Mesodermal cell (in vitro differentiated cells): ENCODE data around the gene POU6F2.
"Not testable (repeated sequence)": the region's sequence is repeated elsewhere in the genome, so short reads cannot be mapped to it uniquely, and the experiment has no call there.

Experiments
- H3K27ac ChIP-seq: 2 replicates; pipeline ENCODE4 v1.7.0; 2013; ENCODE audit warnings: mild to moderate bottlenecking, low read depth, low read length, moderate library complexity; ENCODE audit not compliant: severe bottlenecking
- H3K36me3 ChIP-seq: 2 replicates; pipeline ENCODE4 v1.7.1; 2013; ENCODE audit warnings: mild to moderate bottlenecking, low read length, moderate library complexity; ENCODE audit not compliant: control insufficient read depth, insufficient read depth
- H3K4me1 ChIP-seq: one replicate; pipeline ENCODE4 v1.7.1; 2013; ENCODE audit warnings: mild to moderate bottlenecking, low read length; ENCODE audit not compliant: insufficient read depth, control insufficient read depth, poor library complexity, severe bottlenecking
- H3K4me3 ChIP-seq: 2 replicates; pipeline ENCODE4 v1.7.0; 2013; ENCODE audit warnings: low read length, control low read depth, mild to moderate bottlenecking; ENCODE audit not compliant: insufficient read depth, poor library complexity, severe bottlenecking; ENCODE audit errors: extremely low read depth
- H3K9me3 ChIP-seq: 2 replicates; pipeline ENCODE4 v1.7.1; 2013; ENCODE audit warnings: mild to moderate bottlenecking, low read length, moderate library complexity; ENCODE audit not compliant: control insufficient read depth
- WGBS, 2 experiments: methylation state at CpG; one replicate each; pipeline ENCODE4 v1.1.5; 2013; ENCODE audit warnings: missing lambda C conversion rate in 2 of 2; ENCODE audit not compliant: insufficient coverage in 2 of 2; 5-methylcytosine and 5-hydroxymethylcytosine counted together

The POU6F2 gene

DNA sequence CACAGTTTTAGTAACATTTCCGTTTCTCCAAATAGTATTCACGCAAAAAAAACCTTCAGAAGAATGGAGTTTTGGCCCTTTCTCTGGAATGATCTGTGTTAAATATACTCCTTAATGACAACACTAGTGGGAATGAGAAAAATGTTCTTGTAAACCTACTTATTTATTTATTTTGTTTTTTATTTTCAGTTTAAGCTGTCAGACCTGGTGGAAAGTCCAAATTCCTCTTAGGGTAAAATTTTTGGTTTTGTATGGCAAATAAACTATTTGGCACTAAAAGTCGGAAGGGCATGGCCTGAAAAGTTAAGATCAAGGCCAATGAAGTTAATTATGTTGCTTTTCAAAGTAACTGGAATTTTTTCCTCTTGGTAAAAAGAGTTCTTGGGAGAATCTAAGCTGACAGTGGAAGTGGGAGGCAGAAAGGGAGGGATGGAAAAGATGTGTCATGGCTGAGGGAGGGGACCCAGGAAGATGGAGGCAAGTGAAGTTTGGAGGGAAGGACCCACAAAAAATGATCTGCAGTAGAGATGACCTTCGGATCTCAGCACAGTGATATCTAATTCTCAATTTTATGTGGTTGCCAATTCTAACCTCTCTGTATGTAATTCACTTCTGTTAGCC lies 35.2 kb upstream of the POU6F2 start:
- H3K4me3 ChIP-seq: no peak overlapping the region
- 83 to 100% methylated on average over 2 of the region's 4 CpGs for WGBS, 2 experiments
- H3K27ac ChIP-seq: no peak overlapping the region
- H3K4me1 ChIP-seq: no peaks in the 10 kb centered on the region
- H3K9me3 ChIP-seq: no peaks in the 10 kb centered on the region
- no peaks in the 10 kb centered on the region for H3K36me3 ChIP-seq

DNA sequence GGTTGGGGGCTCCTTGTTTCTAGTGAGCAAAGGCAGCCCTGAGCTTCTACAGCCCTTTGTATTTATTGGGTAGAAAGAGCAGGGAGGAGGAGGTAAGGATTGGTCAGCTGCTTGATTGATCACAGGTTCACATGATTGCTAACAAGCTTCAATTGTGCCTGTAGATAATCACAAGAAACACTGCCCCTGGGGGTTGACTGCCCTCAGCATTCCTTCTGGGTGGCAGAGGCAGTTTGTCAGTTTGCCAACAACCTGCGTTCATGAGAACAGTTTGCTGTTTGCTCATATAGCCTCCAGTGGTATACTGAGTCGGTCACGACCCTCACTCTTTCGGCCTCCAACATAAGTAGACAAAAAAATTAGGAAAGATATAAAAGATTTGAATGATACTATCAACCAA lies 30.2 kb upstream of the POU6F2 start:
- not testable (repeated sequence) for H3K36me3 ChIP-seq, H3K27ac ChIP-seq, H3K9me3 ChIP-seq, H3K4me3 ChIP-seq, H3K4me1 ChIP-seq
- WGBS, 2 experiments: 75 to 90% methylated on average over 1 of the region's 4 CpGs

DNA sequence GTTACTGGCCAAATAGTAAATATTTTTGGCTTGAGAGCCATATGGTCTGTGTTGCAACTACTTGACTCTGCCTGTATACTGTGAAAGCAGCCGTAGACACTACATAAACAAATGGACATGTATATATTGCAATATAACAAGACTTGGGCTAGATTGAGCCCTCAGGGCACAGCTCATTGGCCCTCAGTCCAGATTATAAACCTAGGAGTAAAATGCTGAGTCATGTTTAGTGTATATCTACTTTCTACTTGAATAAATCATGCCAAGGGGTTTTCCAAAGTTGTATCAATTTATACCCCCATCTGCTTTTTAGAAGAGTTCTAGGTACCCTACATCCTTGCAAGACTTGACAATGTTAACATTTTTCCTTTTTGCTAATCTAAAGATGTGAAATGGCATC lies 27.4 kb upstream of the POU6F2 start:
- H3K9me3 ChIP-seq: no peaks in the 10 kb centered on the region
- whole genome bisulfite sequencing, 2 experiments: no CpG with 5 or more reads among the region's 1 CpG
- no peaks in the 10 kb centered on the region for H3K4me1 ChIP-seq
- no peak overlapping the region for H3K4me3 ChIP-seq
- no peak overlapping the region for H3K27ac ChIP-seq
- H3K36me3 ChIP-seq: no peaks in the 10 kb centered on the region

DNA sequence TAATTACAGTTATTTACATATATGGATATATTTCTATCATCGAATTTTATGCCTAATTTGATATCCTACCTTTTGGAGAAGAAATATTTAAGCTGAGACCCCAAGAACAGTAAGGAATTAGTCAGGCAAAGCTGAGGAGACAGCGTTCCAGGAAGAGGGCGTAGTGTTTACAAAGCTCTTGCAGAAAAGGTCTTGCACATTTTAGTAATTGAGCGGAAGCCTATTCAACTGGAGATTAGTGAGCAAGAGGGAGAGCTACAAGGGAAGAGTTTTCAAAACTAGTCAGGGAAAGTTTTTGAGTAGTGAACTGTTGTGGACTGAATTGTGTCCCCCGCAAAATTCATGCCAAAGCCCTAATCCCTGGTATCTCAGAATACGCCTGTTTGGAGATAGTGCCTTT lies 26.5 kb upstream of the POU6F2 start:
- no peak overlapping the region for H3K27ac ChIP-seq
- H3K9me3 ChIP-seq: no peaks in the 10 kb centered on the region
- H3K4me1 ChIP-seq: no peaks in the 10 kb centered on the region
- no peak overlapping the region for H3K4me3 ChIP-seq
- no peaks in the 10 kb centered on the region for H3K36me3 ChIP-seq
- WGBS, 2 experiments: 84 to 88% methylated on average over 3 of the region's 6 CpGs

DNA sequence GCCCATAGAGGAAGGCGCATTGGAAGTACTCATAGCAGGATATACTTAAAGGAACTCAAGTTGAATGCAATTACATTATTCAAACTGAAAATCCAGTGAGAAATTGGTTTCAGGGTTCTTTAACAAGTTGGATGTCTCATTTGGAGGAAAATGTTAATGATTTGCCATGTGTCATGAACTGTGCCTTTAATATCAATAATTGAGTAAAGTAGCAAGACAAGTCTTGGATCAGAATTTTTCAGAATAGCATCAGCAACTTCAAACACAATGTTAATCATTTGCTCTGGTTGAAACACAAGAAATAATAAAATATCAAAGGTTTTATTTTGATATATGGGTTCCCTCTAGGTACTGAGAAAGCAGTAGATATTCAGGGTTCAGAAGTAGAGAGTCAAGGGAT lies 24.5 kb upstream of the POU6F2 start:
- H3K9me3 ChIP-seq: no peaks in the 10 kb centered on the region
- no peaks in the 10 kb centered on the region for H3K4me1 ChIP-seq
- H3K36me3 ChIP-seq: no peaks in the 10 kb centered on the region
- no peak overlapping the region for H3K27ac ChIP-seq
- H3K4me3 ChIP-seq: no peak overlapping the region
- WGBS, 2 experiments: no CpG with 5 or more reads among the region's 1 CpG

DNA sequence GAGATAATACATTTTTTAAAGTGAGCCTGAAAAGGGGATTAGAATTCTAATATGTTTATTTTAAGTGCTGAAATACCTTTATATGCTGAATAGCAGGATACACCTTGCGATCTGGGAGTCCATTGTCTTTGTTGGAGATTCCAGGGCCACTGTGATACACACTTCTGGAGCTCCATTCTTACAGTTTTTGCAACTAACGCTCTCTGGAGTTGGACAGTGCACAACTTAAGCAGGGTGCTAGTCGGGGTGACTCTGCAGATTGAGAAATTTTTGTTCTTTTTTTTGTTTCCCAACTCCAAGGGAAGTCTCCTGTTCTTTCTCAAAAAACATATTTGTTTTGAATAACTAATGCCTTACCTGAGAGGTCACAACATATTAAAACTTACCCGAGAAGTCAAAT lies 23.7 kb upstream of the POU6F2 start:
- H3K9me3 ChIP-seq: no peaks in the 10 kb centered on the region
- H3K4me3 ChIP-seq: no peak overlapping the region
- no peaks in the 10 kb centered on the region for H3K36me3 ChIP-seq
- no peak overlapping the region for H3K27ac ChIP-seq
- 86 to 96% methylated on average over 1 to 4 of the region's 4 CpGs for WGBS, 2 experiments
- no peaks in the 10 kb centered on the region for H3K4me1 ChIP-seq

DNA sequence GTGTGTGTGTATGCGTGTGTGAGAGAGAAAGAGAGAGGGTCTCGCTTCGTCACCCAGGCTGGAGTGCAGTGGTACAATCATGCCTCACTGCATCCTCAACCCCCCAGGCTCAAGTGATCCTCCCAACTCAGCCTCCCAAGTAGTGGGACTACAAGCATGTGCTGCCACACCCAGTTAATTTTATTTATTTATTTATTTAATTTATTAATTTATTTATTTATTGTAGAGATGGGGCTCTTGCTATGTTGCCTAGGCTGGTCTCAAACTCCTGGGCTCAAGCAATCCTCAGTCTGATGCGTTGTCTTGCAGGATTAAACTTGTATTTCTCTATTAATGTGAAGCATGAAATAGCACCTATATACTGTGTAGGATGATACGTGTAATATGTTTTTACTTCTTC lies 21.8 kb upstream of the POU6F2 start:
- Histone ChIP-seq H3K4me1 (no peaks in the 10 kb centered on the region), H3K9me3 (no peaks in the 10 kb centered on the region), H3K36me3 (no peaks in the 10 kb centered on the region), H3K4me3 (no peak overlapping the region), H3K27ac (no peak overlapping the region)
- WGBS, 2 experiments: 61% methylated on average over 3 of the region's 5 CpGs; no CpG with 5 or more reads in 1 of the 2 experiments

DNA sequence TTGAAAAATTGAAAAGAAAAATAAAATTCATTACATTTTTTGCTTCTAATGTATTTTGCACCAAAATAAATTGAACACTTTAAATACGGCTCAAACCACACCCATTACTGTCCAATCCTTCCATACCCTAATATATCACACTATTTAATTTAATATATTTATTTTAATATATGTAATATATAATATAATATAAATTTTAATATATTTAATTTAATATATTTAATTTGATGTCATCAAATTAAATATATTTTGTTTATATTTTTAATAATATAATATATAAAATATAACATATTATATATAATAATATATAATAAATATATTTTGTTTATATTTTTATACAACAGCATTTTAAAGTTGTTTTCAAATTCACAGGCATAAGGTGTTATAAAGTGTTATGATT lies 15.7 kb upstream of the POU6F2 start:
- H3K4me3 ChIP-seq: no peak overlapping the region
- H3K9me3 ChIP-seq: no peaks in the 10 kb centered on the region
- no peaks in the 10 kb centered on the region for H3K4me1 ChIP-seq
- H3K27ac ChIP-seq: no peak overlapping the region
- H3K36me3 ChIP-seq: no peaks in the 10 kb centered on the region
- no CpG with 5 or more reads among the region's 1 CpG for WGBS, 2 experiments

DNA sequence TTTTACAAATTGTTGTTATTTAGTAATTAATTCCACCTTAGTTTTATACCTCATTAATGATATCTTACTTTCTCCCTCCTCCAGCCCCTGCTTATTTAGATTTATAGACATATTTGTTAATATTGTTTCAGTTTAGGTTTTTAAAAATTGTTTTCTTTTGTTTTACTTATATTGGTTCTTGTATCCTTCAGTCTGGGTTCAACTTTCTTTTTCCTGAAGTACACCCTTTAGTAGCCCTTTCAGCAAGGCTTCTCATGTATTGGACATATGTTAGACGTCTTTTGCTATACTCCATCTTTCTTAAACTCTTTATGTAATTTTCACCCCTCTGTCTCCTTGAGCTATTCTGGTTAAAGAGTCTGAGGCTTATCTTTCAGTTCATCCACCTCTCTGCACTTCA lies 12.8 kb upstream of the POU6F2 start:
- Histone ChIP-seq H3K27ac (no peak overlapping the region), H3K9me3 (no peaks in the 10 kb centered on the region), H3K4me3 (no peak overlapping the region), H3K36me3 (no peaks in the 10 kb centered on the region), H3K4me1 (no peaks in the 10 kb centered on the region)
- 67% methylated on average over 1 of the region's 1 CpG; no CpG with 5 or more reads in 1 of the 2 experiments for WGBS, 2 experiments

DNA sequence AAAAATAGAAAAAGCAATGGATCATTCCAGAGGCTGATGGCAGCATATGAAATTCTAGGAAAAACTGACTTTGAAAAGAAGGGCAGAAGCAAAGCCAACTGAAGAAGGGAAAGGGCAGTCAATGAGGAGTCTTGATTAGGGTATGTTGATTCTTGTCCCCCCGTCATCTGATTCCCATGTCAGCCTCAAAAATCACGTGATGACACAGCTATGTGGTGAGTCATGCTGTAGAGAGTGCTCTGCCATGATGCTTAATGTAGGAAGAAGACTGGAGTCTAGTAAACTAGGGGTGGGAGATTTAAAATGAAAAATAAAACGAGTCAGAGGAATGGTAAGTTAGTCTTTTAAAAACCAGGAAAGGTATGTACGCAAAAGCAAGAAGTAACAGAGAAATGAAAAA lies 3.9 kb upstream of the POU6F2 start:
- Histone ChIP-seq H3K9me3 (no peaks in the 10 kb centered on the region), H3K27ac (no peak overlapping the region), H3K4me1 (no peaks in the 10 kb centered on the region), H3K4me3 (no peak overlapping the region), H3K36me3 (no peaks in the 10 kb centered on the region)
- WGBS, 2 experiments: 86% methylated on average over 3 of the region's 4 CpGs

DNA sequence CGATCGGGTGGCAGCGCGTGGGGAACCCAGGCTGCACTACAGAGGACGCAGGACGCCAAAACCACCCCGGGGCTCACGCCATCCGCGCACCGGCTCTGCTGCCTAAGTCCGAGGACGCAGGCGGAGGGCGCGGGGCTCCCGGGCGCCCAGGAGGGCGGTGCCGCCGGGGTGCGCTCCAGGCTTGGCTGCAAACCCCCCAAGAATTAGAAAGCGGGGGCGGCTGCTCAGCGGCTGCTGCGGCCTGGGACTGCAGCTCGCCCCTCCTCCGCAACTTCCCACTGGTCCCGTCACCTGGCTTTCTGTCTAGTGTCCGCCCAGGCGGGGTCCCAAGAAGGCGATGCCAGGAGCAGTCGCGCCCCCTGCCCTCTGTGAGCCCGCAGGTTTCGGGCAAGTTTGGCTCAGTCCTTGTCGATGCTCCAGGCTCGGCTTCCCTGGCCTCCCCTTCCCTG lies 1.7 kb upstream of the POU6F2 start:
- Histone ChIP-seq H3K9me3 (no peaks in the 10 kb centered on the region), H3K4me3 (peak overlapping the region; percentile 18), H3K4me1 (no peaks in the 10 kb centered on the region), H3K27ac (no peak overlapping the region), H3K36me3 (no peaks in the 10 kb centered on the region)
- WGBS, 2 experiments: 15 to 16% methylated on average over 31 to 36 of the region's 38 CpGs
